GM21381 (cell line): ENCODE data around the gene DNER.
"Not testable (repeated sequence)": the region's sequence is repeated elsewhere in the genome, so short reads cannot be mapped to it uniquely, and the experiment has no call there.

ENCODE experiments used
- ATAC-seq: cut with Tn5 transposase; IDR thresholded peaks from one replicate; pipeline ENCODE4 v1.9.1; 2021; ENCODE audit warnings: mild to moderate bottlenecking, moderate library complexity; ENCODE audit not compliant: unreplicated experiment

The DNER gene

GRCh38 chr2:229348128-229348527 lies 366.2 kb downstream of the DNER start:
- ATAC-seq, result no peak

GRCh38 chr2:229346816-229347540 lies 367.4 kb downstream of the DNER start:
- ATAC-seq, result no peak

GRCh38 chr2:229344955-229345354 lies 369.4 kb downstream of the DNER start:
- ATAC-seq, result no peak

- ATAC-seq, result no peak
These were observed 370.2 kb downstream of the DNER start for GRCh38 chr2:229344151-229344551.

- no peak for ATAC-seq
These were observed 370.7 kb downstream of the DNER start for GRCh38 chr2:229343661-229344060.

- ATAC-seq, result no peak
These were observed 372.0 kb downstream of the DNER start for GRCh38 chr2:229342376-229342775.

GRCh38 chr2:229340086-229340760 lies 374.1 kb downstream of the DNER start:
- no peak for ATAC-seq

GRCh38 chr2:229339618-229340017 lies 374.7 kb downstream of the DNER start:
- ATAC-seq, result no peak

- ATAC-seq, result not testable (repeated sequence)
These were observed 375.2 kb downstream of the DNER start for GRCh38 chr2:229339171-229339570.

- ATAC-seq, result no peak
These were observed 378.4 kb downstream of the DNER start for GRCh38 chr2:229335877-229336346.

GRCh38 chr2:229335330-229335729 lies 379.0 kb downstream of the DNER start:
- no peak for ATAC-seq

GRCh38 chr2:229330952-229331351 lies 383.4 kb downstream of the DNER start:
- ATAC-seq, result no peak

- ATAC-seq, result no peak
These were observed 394.8 kb downstream of the DNER start for GRCh38 chr2:229319558-229319957.

- ATAC-seq, result no peak
These were observed 400.2 kb downstream of the DNER start for GRCh38 chr2:229314117-229314516.

GRCh38 chr2:229313591-229313990 lies 400.8 kb downstream of the DNER start:
- ATAC-seq, result no peak
